ENCODE results near the gene SOCS7. TPM values are rescaled to one million over a fixed set of nuclear protein-coding genes. Genes with fewer than 3 reads are reported as not detected.

The SOCS7 gene
- total and polyA plus RNA-seq, 4 donors, result 0.74 to 11.0 (median 2.9) TPM

GRCh38 chr17:38397227-38397626 lies 45.6 kb downstream of the SOCS7 start:
- WGBS, result 96% methylated on average over 2 of the region's 2 CpGs
- H3K27me3 ChIP-seq (ENCODE audit: control insufficient read depth in 4 of 4, insufficient read depth in 4 of 4, low read length in 3 of 4), result no peaks in the 10 kb centered on the region
- no peak overlapping the region for H3K27ac ChIP-seq (ENCODE audit: low read depth in 1 of 2, low read length in 2 of 2)
- no peaks in the 10 kb centered on the region for H3K4me1 ChIP-seq (ENCODE audit: control insufficient read depth in 4 of 4, insufficient read depth in 4 of 4, low read length in 3 of 4)
- H3K4me3 ChIP-seq (ENCODE audit: low read depth in 1 of 3, low read length in 3 of 3), result no peak overlapping the region
- no peak overlapping the region for H3K9ac ChIP-seq (ENCODE audit: low read depth in 1 of 2, low read length in 2 of 2)
- no peak for TF ChIP-seq TAF1 (conservative IDR thresholded peaks at IDR 0.05)
- no peak for TF ChIP-seq NR2F2 (IDR thresholded peaks at IDR 0.05)
- TF ChIP-seq FOXA2 (IDR thresholded peaks at IDR 0.05), result no peak
- no peak for TF ChIP-seq ZBTB33 (IDR thresholded peaks at IDR 0.05)
- no peak for TF ChIP-seq MAX (IDR thresholded peaks at IDR 0.05)
- no peak for TF ChIP-seq RAD21 (IDR thresholded peaks at IDR 0.05)
- H3K9me3 ChIP-seq (ENCODE audit: control insufficient read depth in 4 of 4, low read length in 3 of 4), result no peaks in the 10 kb centered on the region
- no peak for DNase-seq (ENCODE audit: low spot score)
- peaks cover 6 to 61% (median 40%) of the 10 kb centered on the region in 4 donors for H3K36me3 ChIP-seq (ENCODE audit: control insufficient read depth in 4 of 4, insufficient read depth in 3 of 4, low read depth in 1 of 4, low read length in 3 of 4)

- DNase-seq (ENCODE audit: low spot score), result no peak
- peaks cover 6 to 62% (median 37%) of the 10 kb centered on the region in 4 donors for H3K36me3 ChIP-seq (ENCODE audit: control insufficient read depth in 4 of 4, insufficient read depth in 3 of 4, low read depth in 1 of 4, low read length in 3 of 4)
- no peaks in the 10 kb centered on the region for H3K27me3 ChIP-seq (ENCODE audit: control insufficient read depth in 4 of 4, insufficient read depth in 4 of 4, low read length in 3 of 4)
- no peak overlapping the region for H3K27ac ChIP-seq (ENCODE audit: low read depth in 1 of 2, low read length in 2 of 2)
- no peak overlapping the region for H3K4me3 ChIP-seq (ENCODE audit: low read depth in 1 of 3, low read length in 3 of 3)
- WGBS, result 91% methylated on average over 6 of the region's 6 CpGs
- H3K9me3 ChIP-seq (ENCODE audit: control insufficient read depth in 4 of 4, low read length in 3 of 4), result no peaks in the 10 kb centered on the region
- no peaks in the 10 kb centered on the region for H3K4me1 ChIP-seq (ENCODE audit: control insufficient read depth in 4 of 4, insufficient read depth in 4 of 4, low read length in 3 of 4)
- H3K9ac ChIP-seq (ENCODE audit: low read depth in 1 of 2, low read length in 2 of 2), result no peak overlapping the region
- TF ChIP-seq RXRA (IDR thresholded peaks at IDR 0.05), result no peak
- TF ChIP-seq ZBTB33 (IDR thresholded peaks at IDR 0.05), result no peak
- no peak for TF ChIP-seq HNF4A (conservative IDR thresholded peaks at IDR 0.05)
- TF ChIP-seq NR2F2 (IDR thresholded peaks at IDR 0.05), result no peak
- no peak for TF ChIP-seq GABPA (IDR thresholded peaks at IDR 0.05 in 1 of 2, conservative IDR thresholded peaks at IDR 0.05 in 1 of 2)
- no peak for TF ChIP-seq FOXA1 (IDR thresholded peaks at IDR 0.05)
- TF ChIP-seq YY1 (IDR thresholded peaks at IDR 0.05), result no peak
- TF ChIP-seq JUND (IDR thresholded peaks at IDR 0.05), result no peak
- TF ChIP-seq FOXA2 (IDR thresholded peaks at IDR 0.05), result no peak
- TF ChIP-seq REST (IDR thresholded peaks at IDR 0.05), result no peak
Observed at GRCh38 chr17:38400286-38400685, 48.6 kb downstream of the SOCS7 start.
